ENCODE measurements around the gene SMPX.
A peak's percentile ranks its signal among the peaks of the same experiment; 100 is the strongest.
"Not testable (repeated sequence)": the region's sequence is repeated elsewhere in the genome, so short reads cannot be mapped to it uniquely, and the experiment has no call there.

SMPX gene

DNA sequence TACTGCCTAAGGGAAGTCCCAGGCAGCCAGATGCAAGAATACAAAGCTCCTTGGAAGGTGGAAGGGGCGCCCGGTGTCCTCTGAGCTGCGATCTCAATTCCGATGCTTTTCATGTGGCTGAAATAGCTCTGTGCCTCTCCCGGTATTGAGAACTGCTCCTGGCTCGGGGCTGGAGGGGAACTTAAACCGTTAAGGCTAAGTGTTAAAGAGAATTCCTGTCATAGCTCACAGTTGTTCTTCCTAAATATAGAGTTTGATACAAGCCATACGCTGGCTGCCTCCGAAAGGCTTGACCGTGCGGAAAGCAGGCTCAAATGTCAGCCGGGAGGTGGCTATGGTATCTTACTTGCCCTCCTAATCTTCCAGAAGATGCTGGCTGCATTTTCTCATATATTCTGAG is at the start of gene SMPX:
Gene SMPX (minus strand): TSS at position 157 of the 400 bp plus-strand sequence. CDS start 3,826 bp downstream, outside the sequence.
- DNase-seq: no peak

DNA sequence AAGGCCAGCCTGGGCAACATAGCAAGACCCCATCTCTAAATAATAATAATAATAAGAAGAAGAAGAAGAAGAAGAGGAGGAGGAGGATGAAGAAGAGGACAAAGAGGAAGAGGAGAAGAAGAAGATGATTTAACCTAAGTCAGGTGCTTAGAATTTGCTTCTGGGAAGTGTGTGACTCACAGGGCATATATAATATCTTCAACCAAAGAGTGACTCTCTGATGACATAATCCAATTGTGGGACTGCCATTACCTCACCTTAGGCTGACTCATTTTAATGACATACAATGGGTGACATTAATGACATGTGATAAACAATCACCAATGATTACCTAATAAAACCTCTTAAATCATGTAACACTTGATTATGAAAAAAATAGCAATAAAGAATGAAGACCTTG is 48.8 kb upstream of the SMPX start:
- no peak for DNase-seq

DNA sequence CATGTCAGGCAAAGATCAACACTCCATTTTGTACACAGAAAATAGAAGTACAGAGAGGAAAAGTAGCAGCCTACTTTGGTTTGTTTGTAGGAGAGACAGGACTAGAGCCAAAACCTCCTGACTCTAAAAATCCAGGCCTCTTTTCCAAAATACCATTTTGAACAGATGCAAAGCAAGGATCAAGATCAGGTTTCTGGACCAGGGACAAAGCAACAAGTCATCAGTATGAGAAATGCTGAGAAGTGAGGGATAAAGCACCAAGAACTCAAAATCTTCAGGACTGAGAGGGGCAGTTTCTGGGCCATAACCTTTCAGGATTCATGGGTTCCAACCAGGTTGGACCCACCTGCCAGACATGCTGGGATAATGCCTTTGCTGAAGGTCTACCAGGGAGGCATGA is 44.9 kb upstream of the SMPX start:
- no peak for DNase-seq

GRCh38 chrX:21802054-21802670 is 44.2 kb upstream of the SMPX start:
- DNase-seq: no peak

DNA sequence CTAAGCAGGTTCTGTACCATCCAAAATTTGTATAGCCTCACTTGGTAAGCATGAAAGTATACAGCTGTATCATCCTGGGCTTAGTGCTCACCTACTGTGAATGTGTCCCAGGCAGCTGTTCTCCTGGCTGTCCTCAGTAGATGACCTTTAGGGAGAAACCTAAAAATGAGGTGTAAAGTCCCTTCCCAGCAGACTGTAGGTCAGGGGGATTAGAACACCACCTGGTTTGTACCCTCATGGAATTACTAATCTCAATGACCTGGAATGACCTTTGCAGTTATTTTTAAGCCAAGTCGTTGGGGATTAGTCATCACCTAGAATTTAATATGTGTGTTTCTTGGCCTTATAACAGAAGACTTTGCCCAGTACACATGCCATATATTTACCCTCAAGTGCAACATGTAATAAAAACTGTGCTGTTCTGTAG is 42.4 kb upstream of the SMPX start:
- DNase-seq: no peak

DNA sequence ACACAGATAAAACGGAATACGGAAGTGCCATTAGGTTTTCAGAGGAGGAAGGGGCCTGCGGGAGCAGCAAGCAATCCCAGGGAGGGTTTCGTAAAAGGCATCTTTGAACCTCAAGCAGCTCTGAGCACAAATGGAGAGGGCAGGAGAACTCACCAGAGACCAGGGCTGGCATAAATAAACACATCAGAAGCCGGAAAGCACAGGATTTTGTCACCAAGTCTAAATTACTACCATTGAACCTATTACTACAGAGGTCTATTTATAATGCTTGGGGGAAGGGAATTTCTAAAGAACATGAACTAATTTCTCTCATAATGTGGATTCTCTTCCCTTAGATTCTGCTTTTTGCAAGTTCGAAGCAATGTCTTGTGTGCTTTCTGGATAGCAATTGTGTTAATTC is 41.9 kb upstream of the SMPX start:
- DNase-seq: no peak

DNA sequence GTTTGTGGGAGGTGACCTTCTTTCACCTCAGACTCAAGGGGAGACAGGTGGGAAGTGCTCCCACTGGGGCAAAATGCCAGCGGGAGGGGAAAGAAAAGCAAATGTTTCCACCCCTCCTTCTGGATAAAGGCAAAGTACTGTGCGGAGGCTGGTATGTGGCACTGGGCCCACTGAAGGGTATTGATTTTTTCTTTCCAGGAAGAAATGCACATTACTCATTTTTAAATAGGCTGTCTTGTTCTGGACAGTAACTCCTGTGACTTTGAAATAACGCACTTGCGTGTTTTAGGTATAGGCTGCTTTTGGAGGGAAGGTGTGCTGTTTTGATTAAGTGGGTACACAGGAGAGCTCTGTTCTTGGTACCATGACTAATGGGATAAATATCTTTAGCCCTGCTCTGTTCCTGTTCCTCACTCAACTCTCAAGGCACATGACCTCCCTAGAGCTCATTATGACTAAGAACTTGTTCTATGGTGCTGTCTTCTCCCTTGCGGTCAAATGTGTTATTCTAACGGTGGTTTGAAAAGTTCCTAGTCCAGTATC is 40.8 kb upstream of the SMPX start:
- DNase-seq: no peak

- DNase-seq: no peak
Measured at GRCh38 chrX:21781976-21782375, 24.1 kb upstream of the SMPX start.

DNA sequence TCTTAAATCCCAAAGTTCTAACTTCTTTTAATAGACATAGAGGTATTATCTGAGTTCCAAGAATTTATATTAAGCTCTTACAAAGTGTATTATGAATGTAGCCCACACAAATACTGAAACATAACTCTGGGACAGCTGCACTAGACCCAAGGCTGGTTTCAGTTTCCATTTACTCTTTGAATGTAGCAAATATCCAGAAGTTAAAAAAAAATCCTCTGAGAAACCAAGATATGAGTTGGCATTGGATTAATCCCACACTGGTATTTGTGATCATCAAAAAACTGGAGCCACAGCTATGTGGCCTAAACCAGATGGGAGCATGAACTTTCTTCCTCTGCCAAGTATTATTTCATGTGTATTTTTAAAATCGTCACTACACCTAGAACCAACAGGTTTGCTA is 23.6 kb upstream of the SMPX start:
- DNase-seq: no peak

GRCh38 chrX:21779095-21779494 is 21.2 kb upstream of the SMPX start:
- DNase-seq: no peak

DNA sequence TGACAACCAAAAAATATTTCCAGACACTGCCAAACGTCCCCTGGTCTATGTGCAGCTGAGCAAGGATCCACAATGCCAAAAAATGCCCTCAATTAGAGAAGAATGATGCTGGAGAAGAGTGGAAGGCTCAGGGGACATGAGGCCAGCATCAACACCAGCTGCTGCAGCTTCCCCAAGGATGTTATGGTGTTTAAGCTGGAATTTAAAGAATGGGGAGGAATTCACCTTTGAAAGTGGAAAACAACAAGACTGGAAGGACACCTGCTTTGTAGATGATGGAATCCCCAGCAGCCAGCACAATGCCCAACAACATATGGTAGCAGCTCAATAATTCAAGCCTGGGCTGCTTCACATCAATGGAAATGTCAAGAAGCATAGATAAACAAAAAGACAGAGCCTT is 20.3 kb upstream of the SMPX start:
- DNase-seq: no peak

- not testable (repeated sequence) for DNase-seq
Measured at GRCh38 chrX:21775128-21775527, 17.2 kb upstream of the SMPX start.

- not testable (repeated sequence) for DNase-seq
Measured at GRCh38 chrX:21773036-21773435, 15.1 kb upstream of the SMPX start.

GRCh38 chrX:21770631-21771321 is 12.9 kb upstream of the SMPX start:
- DNase-seq: no peak

DNA sequence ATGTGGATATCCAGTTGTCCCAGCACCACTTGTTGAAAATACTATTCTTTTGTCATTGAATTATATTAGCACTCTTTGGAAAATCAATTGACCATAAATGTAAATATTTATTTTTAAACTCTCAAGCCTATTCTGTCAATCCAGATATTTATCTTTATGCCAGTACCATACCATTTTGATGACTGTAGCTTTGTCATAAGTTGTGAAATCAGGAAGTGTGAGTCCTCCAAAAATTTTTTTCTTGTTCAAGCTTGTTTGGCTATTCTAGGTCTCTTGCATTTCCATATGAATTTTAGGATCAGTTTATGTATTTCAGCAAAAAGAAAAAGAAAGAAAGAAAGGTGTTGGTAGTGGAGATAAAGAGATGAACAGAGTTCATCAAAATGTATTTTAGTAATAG is 8.2 kb upstream of the SMPX start:
- DNase-seq: no peak

GRCh38 chrX:21764008-21764407 is 6.1 kb upstream of the SMPX start:
- no peak for DNase-seq

GRCh38 chrX:21758488-21758887 is 572 bp upstream of the SMPX start:
- no peak for DNase-seq

- DNase-seq: no peak
Measured at GRCh38 chrX:21756785-21757529, 959 bp downstream of the SMPX start.

- no peak for DNase-seq
Measured at GRCh38 chrX:21749924-21750323, 8.0 kb downstream of the SMPX start.

GRCh38 chrX:21748235-21748634 is 9.7 kb downstream of the SMPX start:
- no peak for DNase-seq

- no peak for DNase-seq
Measured at GRCh38 chrX:21747558-21747957, 10.4 kb downstream of the SMPX start.

DNA sequence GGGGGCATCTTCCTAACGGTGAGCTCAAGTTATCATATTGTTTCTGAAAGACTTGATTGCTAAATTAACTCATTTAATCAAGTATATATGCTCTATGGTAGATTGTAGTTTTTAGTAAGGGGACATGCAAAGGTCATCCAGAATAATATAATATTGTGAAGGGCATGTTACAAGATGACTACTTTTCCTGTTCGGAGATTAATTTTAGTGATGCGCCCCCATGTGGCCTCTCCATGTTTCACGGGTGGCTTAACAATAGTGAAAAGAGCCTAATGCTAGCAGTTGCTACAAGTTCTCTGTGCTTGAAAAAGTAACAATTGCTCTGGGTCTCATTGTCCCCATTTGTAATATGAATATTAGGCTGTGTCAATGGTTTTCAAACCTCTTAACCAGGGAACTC is 12.2 kb downstream of the SMPX start:
- peak in 1 of 2 experiments; percentile 9 for DNase-seq

DNA sequence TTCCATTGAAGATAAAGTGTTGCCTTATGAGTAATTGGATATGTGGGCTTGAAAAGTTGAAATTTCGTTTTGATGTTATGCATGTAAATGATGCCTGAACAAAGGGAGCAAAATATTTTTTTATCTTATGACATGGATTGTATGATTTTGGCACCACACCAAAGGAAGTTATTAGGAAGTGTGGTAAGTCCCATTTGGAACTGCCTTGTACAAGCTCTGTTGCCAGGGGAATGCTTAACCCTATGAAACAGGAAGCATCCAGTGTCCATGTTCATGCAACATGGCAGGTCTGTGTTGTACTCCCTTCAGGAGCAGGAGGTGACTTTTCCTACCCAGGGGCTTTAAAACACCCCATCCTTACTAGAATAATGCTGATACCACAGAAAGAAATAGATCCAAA is 13.2 kb downstream of the SMPX start:
- DNase-seq: no peak

DNA sequence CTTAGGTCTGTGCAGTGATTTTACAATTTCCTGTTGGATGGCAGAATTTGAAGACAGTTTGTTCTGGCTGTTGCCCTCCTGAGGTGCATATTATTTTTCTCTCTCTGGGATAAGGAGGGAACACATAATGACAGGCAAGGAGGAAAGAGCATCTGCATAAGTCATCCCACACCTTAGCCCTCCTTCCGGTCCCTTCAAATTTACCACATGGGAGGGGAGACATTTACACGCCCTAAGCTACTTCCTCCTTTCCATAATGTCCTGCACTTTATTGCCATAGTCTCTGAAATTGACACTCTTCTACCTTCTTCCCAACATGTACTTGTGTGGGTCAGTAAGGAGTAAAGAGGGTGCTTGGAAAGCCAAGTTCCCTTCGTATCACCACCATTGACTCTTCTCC is 13.9 kb downstream of the SMPX start:
- no peak for DNase-seq
